Vagina (tissue), 2 donors: ENCODE results near the gene MT4.

ENCODE experiments used
- POLR2AphosphoS5 ChIP-seq, 2 donors: sonication (generic); formaldehyde crosslinking; IDR thresholded peaks; one replicate each; pipeline ENCODE4 v1.9.0; 2017; ENCODE audit warnings: antibody characterized with exemption in 2 of 2, mild to moderate bottlenecking in 2 of 2, low read depth in 1 of 2; ENCODE audit not compliant: insufficient read depth in 1 of 2
- TF ChIP-seq, protein P1 (sequence below), 3 experiments: fragments of 450-650 bp in 2 of 3; fragments of 200-600 bp in 1 of 3; sonication (generic) in 1 of 3; IDR thresholded peaks; one replicate each; pipeline ENCODE4 v1.5.1; 2017 to 2019; ENCODE audit warnings: antibody characterized with exemption in 3 of 3, mild to moderate bottlenecking in 2 of 3, moderate library complexity in 2 of 3

DNA sequence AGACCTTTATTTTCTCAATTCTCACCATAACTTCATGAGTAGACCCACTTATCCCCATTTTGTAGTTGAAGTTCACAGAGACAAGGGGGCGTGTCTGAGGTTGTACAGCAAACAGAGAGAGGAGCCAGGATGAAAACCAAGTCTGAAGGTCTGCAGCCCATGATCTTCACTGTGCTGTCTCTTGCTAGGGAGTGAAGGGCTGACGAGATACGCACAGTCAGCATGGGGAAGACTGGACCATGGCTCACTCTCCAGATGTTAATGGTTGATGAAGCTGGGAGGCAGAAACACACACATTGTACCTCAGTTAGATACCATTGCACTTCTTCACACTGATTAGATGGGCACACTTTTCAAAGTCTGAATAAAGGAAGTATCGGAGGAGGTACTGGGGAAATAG lies 5.8 kb upstream of the MT4 start:
- TF ChIP-seq, protein P1, sequence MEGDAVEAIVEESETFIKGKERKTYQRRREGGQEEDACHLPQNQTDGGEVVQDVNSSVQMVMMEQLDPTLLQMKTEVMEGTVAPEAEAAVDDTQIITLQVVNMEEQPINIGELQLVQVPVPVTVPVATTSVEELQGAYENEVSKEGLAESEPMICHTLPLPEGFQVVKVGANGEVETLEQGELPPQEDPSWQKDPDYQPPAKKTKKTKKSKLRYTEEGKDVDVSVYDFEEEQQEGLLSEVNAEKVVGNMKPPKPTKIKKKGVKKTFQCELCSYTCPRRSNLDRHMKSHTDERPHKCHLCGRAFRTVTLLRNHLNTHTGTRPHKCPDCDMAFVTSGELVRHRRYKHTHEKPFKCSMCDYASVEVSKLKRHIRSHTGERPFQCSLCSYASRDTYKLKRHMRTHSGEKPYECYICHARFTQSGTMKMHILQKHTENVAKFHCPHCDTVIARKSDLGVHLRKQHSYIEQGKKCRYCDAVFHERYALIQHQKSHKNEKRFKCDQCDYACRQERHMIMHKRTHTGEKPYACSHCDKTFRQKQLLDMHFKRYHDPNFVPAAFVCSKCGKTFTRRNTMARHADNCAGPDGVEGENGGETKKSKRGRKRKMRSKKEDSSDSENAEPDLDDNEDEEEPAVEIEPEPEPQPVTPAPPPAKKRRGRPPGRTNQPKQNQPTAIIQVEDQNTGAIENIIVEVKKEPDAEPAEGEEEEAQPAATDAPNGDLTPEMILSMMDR (IDR thresholded peaks at IDR 0.05): no peak
- TF ChIP-seq POLR2AphosphoS5 (IDR thresholded peaks at IDR 0.05; ENCODE audit: insufficient read depth in 1 of 2, low read depth in 1 of 2): no peak
